Panc1 (cell line): Measurements from ENCODE around the gene NOTO. TPM values are rescaled to one million over a fixed set of nuclear protein-coding genes. Genes with fewer than 3 reads are reported as not detected.

Source experiments
- ATAC-seq: fragments of 200-7000 bp; cut with Tn5 transposase; 2 replicates; pipeline ENCODE4 v1.9.1; 2020; ENCODE audit warnings: mild to moderate bottlenecking, moderate library complexity
- BruUV-seq: library from RNA; stranded (reverse); fragments of 400-500 nt; replicated peaks from 2 replicates; lab custom pipeline; 2021; lab: Mats Ljungman, UMichigan
- CTCF ChIA-PET: fragments of 300-600 bp; sonication (Branson Sonifier 250); formaldehyde crosslinking; loops from one replicate; lab custom pipeline; 2022; ENCODE audit warnings: antibody characterized with exemption; lab: Charles Lee
- POLR2A ChIA-PET: fragments of 300-600 bp; sonication (Branson Sonifier 250); formaldehyde crosslinking; loops from one replicate; lab custom pipeline; 2022; ENCODE audit warnings: antibody characterized with exemption; lab: Charles Lee
- DNase-seq: peaks from one replicate; pipeline ENCODE4 v3.0.0-alpha.2; 2010; ENCODE audit warnings: low read depth, low spot score
- H3K27ac ChIP-seq: 2 replicates; pipeline ENCODE4 v1.5.1; 2011; ENCODE audit warnings: mild to moderate bottlenecking, low read length, inconsistent platforms
- H3K27me3 ChIP-seq: fragments of 200-500 bp; sonication (Bioruptor generic); 2 replicates; pipeline ENCODE4 v1.6.0; 2014; ENCODE audit warnings: low read length, inconsistent platforms; ENCODE audit not compliant: control insufficient read depth, insufficient read depth
- H3K36me3 ChIP-seq: fragments of 200-500 bp; sonication (Bioruptor generic); 2 replicates; pipeline ENCODE4 v1.5.1; 2014; ENCODE audit warnings: inconsistent platforms, mild to moderate bottlenecking, low read length, moderate library complexity; ENCODE audit not compliant: control insufficient read depth, insufficient read depth
- H3K4me1 ChIP-seq: 2 replicates; pipeline ENCODE4 v1.5.1; 2011; ENCODE audit warnings: inconsistent platforms, mild to moderate bottlenecking, low read length, moderate library complexity; ENCODE audit not compliant: control insufficient read depth, insufficient read depth
- H3K4me3 ChIP-seq, 2 experiments: 2 replicates each; pipeline ENCODE4 v1.5.1; 2011 to 2012; ENCODE audit warnings: low read depth in 2 of 2, low read length in 2 of 2, mild to moderate bottlenecking in 2 of 2, inconsistent platforms in 1 of 2, moderate library complexity in 1 of 2
- H3K9me3 ChIP-seq: fragments of 200-500 bp; sonication (Bioruptor generic); 2 replicates; pipeline ENCODE4 v1.5.1; 2014; ENCODE audit warnings: low read depth, mild to moderate bottlenecking, inconsistent platforms, low read length, moderate library complexity; ENCODE audit not compliant: control insufficient read depth, insufficient read depth
- CTCF ChIP-seq: fragments of 450-650 bp; IDR thresholded peaks from 2 replicates; pipeline ENCODE4 v1.5.1; 2017; ENCODE audit warnings: mild to moderate bottlenecking
- POLR2AphosphoS5 ChIP-seq: IDR thresholded peaks from 2 replicates; pipeline ENCODE4 v1.6.1; 2012; ENCODE audit warnings: mild to moderate bottlenecking, low read depth, low read length, moderate library complexity
- SIN3A ChIP-seq: IDR thresholded peaks from 2 replicates; pipeline ENCODE4 v1.6.1; 2012; ENCODE audit warnings: low read depth, mild to moderate bottlenecking, low read length, moderate library complexity, borderline replicate concordance; ENCODE audit not compliant: insufficient read depth
- TCF7L2 ChIP-seq: IDR thresholded peaks from 2 replicates; pipeline ENCODE4 v1.6.1; 2011; ENCODE audit warnings: mild to moderate bottlenecking, low read depth, low read length, inconsistent platforms
- in situ Hi-C: cut with HindIII; loops from 2 replicates; pipeline ENCODE4 v1.10.0; 2016; ENCODE audit warnings: low sequenced_read_pairs, low pct_unique_long_range_greater_than_20kb
- intact Hi-C: fragments of 100-400 bp; cut with micrococcal nuclease; formaldehyde crosslinking; loops from one replicate; pipeline ENCODE4 v1.10.0; 2022; ENCODE audit not compliant: unreplicated experiment
- total RNA-seq: library from RNA; stranded (reverse); gene quantifications from one replicate; pipeline ENCODE4 v1.2.1, GENCODE V29; 2021; ENCODE audit not compliant: unreplicated experiment
- TF ChIP-seq, protein P1 (sequence below), 2 experiments: IDR thresholded peaks; 2 replicates each; pipeline ENCODE4 v1.6.1; 2011 to 2012; ENCODE audit warnings: low read depth in 2 of 2, control low read depth in 1 of 2, low read length in 1 of 2, mild to moderate bottlenecking in 1 of 2, moderate library complexity in 1 of 2; ENCODE audit not compliant: insufficient read depth in 1 of 2

Gene NOTO
- total RNA-seq, 1 experiment from 2014 or later = 0.08 TPM

DNA sequence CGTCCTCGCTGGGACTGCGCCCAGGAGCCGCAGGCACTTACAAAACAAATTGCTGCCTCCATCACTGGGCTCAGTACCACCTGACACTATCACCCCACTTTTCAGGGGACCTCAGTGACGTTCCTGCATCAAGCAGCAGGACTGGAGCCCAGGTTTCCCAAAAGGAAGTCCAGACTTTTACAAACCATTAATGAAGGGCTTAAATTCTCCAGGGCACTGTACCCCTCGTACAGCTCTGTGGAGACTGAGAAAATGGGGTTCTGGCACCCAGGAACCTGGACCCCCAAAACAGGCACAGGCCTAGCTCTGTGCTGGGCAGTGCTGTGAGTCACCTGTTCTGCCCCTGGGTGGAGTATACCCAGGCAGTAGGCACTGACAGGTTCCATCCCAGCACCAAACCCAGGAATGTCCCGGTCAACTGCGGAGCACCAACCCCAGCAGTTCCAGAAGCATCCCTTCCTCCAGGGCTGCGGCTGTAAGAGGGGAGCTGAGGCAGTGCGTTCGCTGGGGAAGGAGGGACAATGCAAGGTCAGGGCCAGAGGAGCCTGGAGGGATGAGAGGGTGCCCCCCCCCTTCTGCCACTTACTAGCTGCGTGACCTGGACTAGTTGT, 24.6 kb upstream of the NOTO start:
- DNase-seq (no peak), ATAC-seq (peak; percentile 49)
- peak overlapping the region; percentile 61 to 84 for H3K4me3 ChIP-seq
- no TSS peak for BruUV-seq
- ChIA-PET CTCF (interaction anchor here (0.6 to 4.3 kb wide), 12 partner anchors 10 to 1802 kb away, joined by 3 to 36 read pairs (median 8); partner anchors contain the start of gene SPR), POLR2A (interaction anchor here (0.6 kb wide), 1 partner anchor 272 kb away, joined by 3 read pairs; no protein-coding TSS in a partner anchor)
- no peaks in the 10 kb centered on the region for H3K9me3 ChIP-seq
- H3K36me3 ChIP-seq = no peaks in the 10 kb centered on the region
- peaks cover 11% of the 10 kb centered on the region for H3K4me1 ChIP-seq
- intact Hi-C loops (loop anchor here (5.0 kb wide), 1 partner anchor 285 kb away; no protein-coding TSS in a partner anchor), in situ Hi-C loops (no loop called here)
- no peak overlapping the region for H3K27ac ChIP-seq
- TF ChIP-seq CTCF (no peak; the same call in none of the 2 replicates), POLR2AphosphoS5 (no peak), SIN3A (no peak), TCF7L2 (no peak)
- TF ChIP-seq, protein P1, sequence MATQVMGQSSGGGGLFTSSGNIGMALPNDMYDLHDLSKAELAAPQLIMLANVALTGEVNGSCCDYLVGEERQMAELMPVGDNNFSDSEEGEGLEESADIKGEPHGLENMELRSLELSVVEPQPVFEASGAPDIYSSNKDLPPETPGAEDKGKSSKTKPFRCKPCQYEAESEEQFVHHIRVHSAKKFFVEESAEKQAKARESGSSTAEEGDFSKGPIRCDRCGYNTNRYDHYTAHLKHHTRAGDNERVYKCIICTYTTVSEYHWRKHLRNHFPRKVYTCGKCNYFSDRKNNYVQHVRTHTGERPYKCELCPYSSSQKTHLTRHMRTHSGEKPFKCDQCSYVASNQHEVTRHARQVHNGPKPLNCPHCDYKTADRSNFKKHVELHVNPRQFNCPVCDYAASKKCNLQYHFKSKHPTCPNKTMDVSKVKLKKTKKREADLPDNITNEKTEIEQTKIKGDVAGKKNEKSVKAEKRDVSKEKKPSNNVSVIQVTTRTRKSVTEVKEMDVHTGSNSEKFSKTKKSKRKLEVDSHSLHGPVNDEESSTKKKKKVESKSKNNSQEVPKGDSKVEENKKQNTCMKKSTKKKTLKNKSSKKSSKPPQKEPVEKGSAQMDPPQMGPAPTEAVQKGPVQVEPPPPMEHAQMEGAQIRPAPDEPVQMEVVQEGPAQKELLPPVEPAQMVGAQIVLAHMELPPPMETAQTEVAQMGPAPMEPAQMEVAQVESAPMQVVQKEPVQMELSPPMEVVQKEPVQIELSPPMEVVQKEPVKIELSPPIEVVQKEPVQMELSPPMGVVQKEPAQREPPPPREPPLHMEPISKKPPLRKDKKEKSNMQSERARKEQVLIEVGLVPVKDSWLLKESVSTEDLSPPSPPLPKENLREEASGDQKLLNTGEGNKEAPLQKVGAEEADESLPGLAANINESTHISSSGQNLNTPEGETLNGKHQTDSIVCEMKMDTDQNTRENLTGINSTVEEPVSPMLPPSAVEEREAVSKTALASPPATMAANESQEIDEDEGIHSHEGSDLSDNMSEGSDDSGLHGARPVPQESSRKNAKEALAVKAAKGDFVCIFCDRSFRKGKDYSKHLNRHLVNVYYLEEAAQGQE (IDR thresholded peaks at IDR 0.05; ENCODE audit: insufficient read depth in 1 of 2, low read depth in 2 of 2, low read length in 1 of 2) = no peak
- H3K27me3 ChIP-seq = peaks cover 14% of the 10 kb centered on the region

GRCh38 chr2:73185965-73186364, 16.4 kb upstream of the NOTO start:
- Histone ChIP-seq H3K36me3 (no peaks in the 10 kb centered on the region), H3K27me3 (peaks cover 9% of the 10 kb centered on the region), H3K27ac (no peak overlapping the region), H3K4me3 (no peak overlapping the region), H3K9me3 (no peaks in the 10 kb centered on the region), H3K4me1 (no peaks in the 10 kb centered on the region)
- ATAC-seq (no peak), DNase-seq (no peak)
- intact Hi-C loops (no loop called here), in situ Hi-C loops (no loop called here)
- CTCF ChIA-PET = no interaction called here
- no TSS peak for BruUV-seq
- TF ChIP-seq TCF7L2 (no peak), POLR2AphosphoS5 (no peak), SIN3A (no peak), CTCF (no peak)
- TF ChIP-seq, protein P1 (IDR thresholded peaks at IDR 0.05; ENCODE audit: insufficient read depth in 1 of 2, low read depth in 2 of 2, low read length in 1 of 2) = no peak
- POLR2A ChIA-PET = no interaction called here
